H9 (cell line): ENCODE results near the gene NPBWR2. TPM values are rescaled to one million over a fixed set of nuclear protein-coding genes. Genes with fewer than 3 reads are reported as not detected.

Source experiments
- DNase-seq: peaks from one replicate; pipeline ENCODE4 v3.0.0-alpha.2; 2017
- H2AFZ ChIP-seq: one replicate; pipeline ENCODE4 v1.6.1; 2013; ENCODE audit warnings: mild to moderate bottlenecking, low read length, control low read depth, moderate library complexity
- H2AK5ac ChIP-seq: 2 replicates; pipeline ENCODE4 v1.6.1; 2013; ENCODE audit warnings: low read length, control low read depth, mixed read lengths; ENCODE audit not compliant: insufficient read length
- H2BK120ac ChIP-seq: one replicate; pipeline ENCODE4 v1.6.1; 2013; ENCODE audit warnings: low read depth, mild to moderate bottlenecking, low read length, control low read depth, inconsistent platforms; ENCODE audit not compliant: poor library complexity, severe bottlenecking
- H2BK12ac ChIP-seq: 2 replicates; pipeline ENCODE4 v1.6.1; 2013; ENCODE audit warnings: low read length, control low read depth, mixed read lengths, low read depth; ENCODE audit not compliant: insufficient read length
- H2BK15ac ChIP-seq: 2 replicates; pipeline ENCODE4 v1.6.1; 2013; ENCODE audit warnings: low read depth, low read length, control low read depth
- H2BK20ac ChIP-seq: one replicate; pipeline ENCODE4 v1.6.1; 2013; ENCODE audit warnings: low read depth, mild to moderate bottlenecking, low read length, control low read depth, inconsistent platforms; ENCODE audit not compliant: poor library complexity, severe bottlenecking
- H2BK5ac ChIP-seq: 2 replicates; pipeline ENCODE4 v1.6.1; 2013; ENCODE audit warnings: low read length, control low read depth, mixed read lengths; ENCODE audit not compliant: insufficient read length
- H3K14ac ChIP-seq: 2 replicates; pipeline ENCODE4 v1.6.1; 2013; ENCODE audit warnings: low read length, control low read depth; ENCODE audit not compliant: insufficient read depth
- H3K18ac ChIP-seq: 2 replicates; pipeline ENCODE4 v1.6.1; 2013; ENCODE audit warnings: low read depth, mild to moderate bottlenecking, mixed read lengths, low read length, control low read depth; ENCODE audit not compliant: insufficient read length
- H3K23ac ChIP-seq: 2 replicates; pipeline ENCODE4 v1.6.1; 2013; ENCODE audit warnings: low read length, control low read depth, mixed read lengths, low read depth; ENCODE audit not compliant: insufficient read length
- H3K23me2 ChIP-seq: 2 replicates; pipeline ENCODE4 v1.6.1; 2013; ENCODE audit warnings: low read depth, mild to moderate bottlenecking, mixed read lengths, low read length, control low read depth; ENCODE audit not compliant: insufficient read length, poor library complexity, severe bottlenecking
- H3K27ac ChIP-seq: 2 replicates; pipeline ENCODE4 v1.5.1; 2013; ENCODE audit warnings: low read length, control low read depth, mixed read lengths, low read depth; ENCODE audit not compliant: insufficient read length
- H3K27me3 ChIP-seq: 2 replicates; pipeline ENCODE4 v1.6.1; 2013; ENCODE audit warnings: low read length, control low read depth, inconsistent platforms; ENCODE audit not compliant: insufficient read depth
- H3K4ac ChIP-seq: 2 replicates; pipeline ENCODE4 v1.6.1; 2013; ENCODE audit warnings: low read depth, mild to moderate bottlenecking, control low read depth, inconsistent platforms, low read length, moderate library complexity
- H3K4me1 ChIP-seq: 2 replicates; pipeline ENCODE4 v1.6.1; 2013; ENCODE audit warnings: low read length, control low read depth, inconsistent platforms; ENCODE audit not compliant: insufficient read depth
- H3K4me2 ChIP-seq: 2 replicates; pipeline ENCODE4 v1.6.1; 2013; ENCODE audit warnings: low read length, control low read depth, mixed read lengths; ENCODE audit not compliant: insufficient read length, insufficient read depth
- H3K56ac ChIP-seq: 2 replicates; pipeline ENCODE4 v1.6.1; 2013; ENCODE audit warnings: low read depth, mild to moderate bottlenecking, mixed read lengths, low read length, control low read depth; ENCODE audit not compliant: insufficient read length
- H3K79me1 ChIP-seq: 2 replicates; pipeline ENCODE4 v1.6.1; 2013; ENCODE audit warnings: low read depth, mild to moderate bottlenecking, moderate library complexity, low read length, control low read depth, inconsistent platforms; ENCODE audit not compliant: insufficient read depth, poor library complexity, severe bottlenecking
- H3K79me2 ChIP-seq: 2 replicates; pipeline ENCODE4 v1.6.1; 2013; ENCODE audit warnings: low read length, control low read depth, inconsistent platforms; ENCODE audit not compliant: insufficient read depth
- H3K9ac ChIP-seq: 2 replicates; pipeline ENCODE4 v1.6.1; 2013; ENCODE audit warnings: low read length, control low read depth, mixed read lengths; ENCODE audit not compliant: insufficient read length; ENCODE audit errors: extremely low read depth
- H3K9me3 ChIP-seq: one replicate; pipeline ENCODE4 v1.6.1; 2013; ENCODE audit warnings: low read depth, low read length, inconsistent platforms; ENCODE audit not compliant: control insufficient read depth
- H3T11ph ChIP-seq: one replicate; pipeline ENCODE4 v1.6.1; 2013; ENCODE audit warnings: mild to moderate bottlenecking, low read length, control low read depth, inconsistent platforms
- H4K20me1 ChIP-seq: one replicate; pipeline ENCODE4 v1.6.1; 2013; ENCODE audit not compliant: control insufficient read depth, insufficient read length, insufficient read depth
- H4K5ac ChIP-seq: 2 replicates; pipeline ENCODE4 v1.6.1; 2013; ENCODE audit warnings: low read depth, mild to moderate bottlenecking, mixed read lengths, low read length, control low read depth; ENCODE audit not compliant: insufficient read length
- H4K8ac ChIP-seq: replicated peaks from 2 replicates; pipeline ENCODE4 v1.6.1; 2013; ENCODE audit warnings: low read length, control low read depth, mixed read lengths, low read depth; ENCODE audit not compliant: insufficient read length
- H4K91ac ChIP-seq: 2 replicates; pipeline ENCODE4 v1.6.1; 2013; ENCODE audit warnings: low read depth, mild to moderate bottlenecking, moderate library complexity, mixed read lengths, low read length, control low read depth; ENCODE audit not compliant: insufficient read length
- H3K27ac Mint-ChIP-seq, 3 experiments: 2 replicates in 2 of 3; 3 replicates in 1 of 3; pipeline ENCODE4 v1.8.0; 2020 to 2021; ENCODE audit warnings: mixed read lengths in 3 of 3, mild to moderate bottlenecking in 1 of 3, moderate library complexity in 1 of 3
- H3K27me3 Mint-ChIP-seq: 2 replicates; pipeline ENCODE4 v1.8.0; 2021; ENCODE audit warnings: low read depth, mild to moderate bottlenecking, moderate library complexity, mixed read lengths
- H3K36me3 Mint-ChIP-seq, 3 experiments: 2 replicates in 2 of 3; 3 replicates in 1 of 3; pipeline ENCODE4 v1.8.0; 2020 to 2021; ENCODE audit warnings: low read depth in 3 of 3, mixed read lengths in 3 of 3; ENCODE audit not compliant: insufficient read depth in 1 of 3
- H3K4me1 Mint-ChIP-seq, 2 experiments: 2 replicates each; pipeline ENCODE4 v1.8.0; 2020; ENCODE audit warnings: mixed read lengths in 2 of 2
- H3K4me3 Mint-ChIP-seq, 2 experiments: 2 replicates in 1 of 2; 3 replicates in 1 of 2; pipeline ENCODE4 v1.8.0; 2020 to 2021; ENCODE audit warnings: mild to moderate bottlenecking in 2 of 2, mixed read lengths in 2 of 2, moderate library complexity in 1 of 2
- H3K9me3 Mint-ChIP-seq, 2 experiments: 2 replicates in 1 of 2; 3 replicates in 1 of 2; pipeline ENCODE4 v1.8.0; 2020; ENCODE audit warnings: mild to moderate bottlenecking in 2 of 2, mixed read lengths in 2 of 2, moderate library complexity in 1 of 2
- WGBS: extraction: QIAGEN DNeasy Blood & Tissue Kit; methylation state at CpG from one replicate; pipeline ENCODE4 v1.1.7; 2013; ENCODE audit warnings: missing lambda C conversion rate, low lambda C conversion rate, mixed read lengths; ENCODE audit not compliant: insufficient read length; ENCODE audit errors: extremely low coverage; 5-methylcytosine and 5-hydroxymethylcytosine counted together
- total RNA-seq: library from RNA; stranded (reverse); gene quantifications from 2 replicates; pipeline ENCODE4 v1.2.1, GENCODE V29; 2021
- TF ChIP-seq, protein P1 (sequence below): fragments of 200-600 bp; sonication (generic); conservative IDR thresholded peaks from 3 replicates; pipeline ENCODE4 v1.8.0; 2021; ENCODE audit warnings: antibody characterized with exemption, mild to moderate bottlenecking

NPBWR2 gene
- total RNA-seq, 1 experiment from 2014 or later, result not detected

DNA sequence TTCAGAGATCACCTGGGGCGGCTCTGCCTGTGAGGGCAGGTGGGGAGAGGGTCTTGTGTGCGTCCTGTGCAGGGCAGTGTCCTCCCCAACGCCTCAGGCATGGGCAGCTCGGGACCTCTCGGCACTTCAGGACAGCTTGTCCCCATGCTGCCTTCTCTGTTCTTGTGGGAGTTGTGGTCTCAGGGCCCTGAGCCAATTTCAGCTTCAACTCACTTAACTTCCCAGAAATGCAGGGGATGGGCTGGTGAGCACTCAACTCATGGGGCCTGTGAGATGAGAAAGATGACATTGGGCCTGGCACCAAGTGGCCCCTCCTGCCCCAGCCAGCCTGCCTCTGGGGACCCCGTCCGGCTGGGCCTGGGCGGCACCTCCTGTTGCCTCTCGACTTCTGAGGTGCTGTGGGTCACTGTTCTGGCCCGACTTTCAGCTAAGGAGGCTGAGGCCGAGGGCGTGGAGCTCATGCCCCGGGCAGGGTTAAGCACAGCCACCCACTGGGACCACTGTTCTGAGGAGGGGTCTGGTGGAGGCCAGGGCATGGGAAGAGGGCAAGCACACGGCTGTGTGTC, 34.8 kb downstream of the NPBWR2 start:
- Mint-ChIP-seq H3K27ac (no peak overlapping the region), H3K9me3 (no peaks in the 10 kb centered on the region), H3K27me3 (peaks cover 1% of the 10 kb centered on the region; the same call in 1 of the 2 replicates), H3K4me1 (peaks cover 0 to 7% of the 10 kb centered on the region in 2 experiments; a peak in 2 of 4 replicates), H3K36me3 (peaks cover 0 to 3% (median 0%) of the 10 kb centered on the region in 3 experiments; a peak in 3 of 7 replicates), H3K4me3 (no peak overlapping the region)
- Histone ChIP-seq H3T11ph (no peak overlapping the region), H2BK5ac (no peak overlapping the region), H2BK120ac (no peak overlapping the region), H3K4me2 (no peak overlapping the region), H4K91ac (no peak overlapping the region), H4K5ac (no peak overlapping the region), H3K79me2 (no peaks in the 10 kb centered on the region), H3K56ac (no peak overlapping the region), H4K8ac (no peak overlapping the region), H3K4me1 (no peaks in the 10 kb centered on the region), H3K27ac (no peak overlapping the region), H3K79me1 (no peaks in the 10 kb centered on the region), H3K27me3 (no peaks in the 10 kb centered on the region), H2BK20ac (no peak overlapping the region), H2BK15ac (no peak overlapping the region), H3K18ac (no peak overlapping the region), H3K14ac (no peak overlapping the region), H3K9ac (no peak overlapping the region), H3K23ac (no peak overlapping the region), H4K20me1 (no peaks in the 10 kb centered on the region), H3K9me3 (no peaks in the 10 kb centered on the region), H3K23me2 (no peaks in the 10 kb centered on the region), H2AFZ (no peak overlapping the region), H3K4ac (no peak overlapping the region), H2AK5ac (no peak overlapping the region), H2BK12ac (no peak overlapping the region)
- DNase-seq, result no peak
- TF ChIP-seq, protein P1, sequence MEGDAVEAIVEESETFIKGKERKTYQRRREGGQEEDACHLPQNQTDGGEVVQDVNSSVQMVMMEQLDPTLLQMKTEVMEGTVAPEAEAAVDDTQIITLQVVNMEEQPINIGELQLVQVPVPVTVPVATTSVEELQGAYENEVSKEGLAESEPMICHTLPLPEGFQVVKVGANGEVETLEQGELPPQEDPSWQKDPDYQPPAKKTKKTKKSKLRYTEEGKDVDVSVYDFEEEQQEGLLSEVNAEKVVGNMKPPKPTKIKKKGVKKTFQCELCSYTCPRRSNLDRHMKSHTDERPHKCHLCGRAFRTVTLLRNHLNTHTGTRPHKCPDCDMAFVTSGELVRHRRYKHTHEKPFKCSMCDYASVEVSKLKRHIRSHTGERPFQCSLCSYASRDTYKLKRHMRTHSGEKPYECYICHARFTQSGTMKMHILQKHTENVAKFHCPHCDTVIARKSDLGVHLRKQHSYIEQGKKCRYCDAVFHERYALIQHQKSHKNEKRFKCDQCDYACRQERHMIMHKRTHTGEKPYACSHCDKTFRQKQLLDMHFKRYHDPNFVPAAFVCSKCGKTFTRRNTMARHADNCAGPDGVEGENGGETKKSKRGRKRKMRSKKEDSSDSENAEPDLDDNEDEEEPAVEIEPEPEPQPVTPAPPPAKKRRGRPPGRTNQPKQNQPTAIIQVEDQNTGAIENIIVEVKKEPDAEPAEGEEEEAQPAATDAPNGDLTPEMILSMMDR, result no peak
- no CpG with 5 or more reads among the region's 14 CpGs for WGBS
